Astrocyte of the spinal cord (primary cell): ENCODE results near the gene CUL1.

Experiments
- DNase-seq: peaks from one replicate; pipeline ENCODE4 v3.0.0; 2011; ENCODE audit warnings: low read depth, low spot score
- H3K4me3 ChIP-seq: 2 replicates; pipeline ENCODE4 v1.5.1; 2011; ENCODE audit warnings: low read depth, mild to moderate bottlenecking, low read length, moderate library complexity
- in situ Hi-C: cut with HindIII; loops from 2 replicates; pipeline ENCODE4 v1.10.0; 2017; ENCODE audit warnings: low sequenced_read_pairs
- TF ChIP-seq, protein P1 (sequence below): IDR thresholded peaks from 2 replicates; pipeline ENCODE4 v1.5.1; 2012; ENCODE audit warnings: low read depth, mild to moderate bottlenecking, low read length, inconsistent platforms

CUL1 gene

DNA sequence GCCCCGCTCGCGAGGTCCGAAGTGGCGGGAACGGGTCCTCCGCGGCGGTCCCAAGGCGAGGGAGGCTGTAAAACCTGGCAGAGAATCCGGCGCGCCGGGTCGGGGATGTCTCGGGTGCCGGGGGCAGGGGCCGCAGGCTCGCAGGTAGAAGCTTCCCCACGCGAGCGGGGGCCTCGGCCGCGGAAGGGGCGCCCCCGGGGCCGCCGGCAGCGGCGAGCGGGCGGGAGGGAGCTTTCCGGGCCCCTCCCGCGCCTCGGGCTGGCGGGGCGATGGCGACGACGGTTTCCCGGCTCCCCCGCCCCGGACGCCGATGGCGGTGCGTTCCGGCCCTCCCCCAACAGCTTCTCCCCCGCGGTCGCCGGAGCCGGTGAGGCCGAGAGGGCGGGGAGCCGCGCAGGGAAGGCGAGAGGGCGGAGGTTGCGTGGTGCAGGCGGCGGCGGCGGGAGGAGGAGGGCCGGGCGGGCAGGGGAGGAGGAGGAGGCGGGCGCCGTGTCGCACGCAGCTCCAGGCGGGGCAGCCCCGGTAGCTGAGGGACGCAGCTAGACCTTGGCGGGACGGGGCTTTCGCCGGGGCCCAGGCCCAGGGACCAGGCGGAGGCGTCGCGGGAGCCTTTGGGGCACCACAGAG, at the start of gene CUL1:
CUL1 (plus strand) TSS at position 507 of the 627 bp plus-strand sequence. CDS start 31,220 bp downstream, outside the sequence.
- DNase-seq: peak; percentile 72
- in situ Hi-C loops: no loop called here
- peak within 1 kb of the TSS; percentile 73 for H3K4me3 ChIP-seq
- TF ChIP-seq, protein P1, sequence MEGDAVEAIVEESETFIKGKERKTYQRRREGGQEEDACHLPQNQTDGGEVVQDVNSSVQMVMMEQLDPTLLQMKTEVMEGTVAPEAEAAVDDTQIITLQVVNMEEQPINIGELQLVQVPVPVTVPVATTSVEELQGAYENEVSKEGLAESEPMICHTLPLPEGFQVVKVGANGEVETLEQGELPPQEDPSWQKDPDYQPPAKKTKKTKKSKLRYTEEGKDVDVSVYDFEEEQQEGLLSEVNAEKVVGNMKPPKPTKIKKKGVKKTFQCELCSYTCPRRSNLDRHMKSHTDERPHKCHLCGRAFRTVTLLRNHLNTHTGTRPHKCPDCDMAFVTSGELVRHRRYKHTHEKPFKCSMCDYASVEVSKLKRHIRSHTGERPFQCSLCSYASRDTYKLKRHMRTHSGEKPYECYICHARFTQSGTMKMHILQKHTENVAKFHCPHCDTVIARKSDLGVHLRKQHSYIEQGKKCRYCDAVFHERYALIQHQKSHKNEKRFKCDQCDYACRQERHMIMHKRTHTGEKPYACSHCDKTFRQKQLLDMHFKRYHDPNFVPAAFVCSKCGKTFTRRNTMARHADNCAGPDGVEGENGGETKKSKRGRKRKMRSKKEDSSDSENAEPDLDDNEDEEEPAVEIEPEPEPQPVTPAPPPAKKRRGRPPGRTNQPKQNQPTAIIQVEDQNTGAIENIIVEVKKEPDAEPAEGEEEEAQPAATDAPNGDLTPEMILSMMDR: no peak

DNA sequence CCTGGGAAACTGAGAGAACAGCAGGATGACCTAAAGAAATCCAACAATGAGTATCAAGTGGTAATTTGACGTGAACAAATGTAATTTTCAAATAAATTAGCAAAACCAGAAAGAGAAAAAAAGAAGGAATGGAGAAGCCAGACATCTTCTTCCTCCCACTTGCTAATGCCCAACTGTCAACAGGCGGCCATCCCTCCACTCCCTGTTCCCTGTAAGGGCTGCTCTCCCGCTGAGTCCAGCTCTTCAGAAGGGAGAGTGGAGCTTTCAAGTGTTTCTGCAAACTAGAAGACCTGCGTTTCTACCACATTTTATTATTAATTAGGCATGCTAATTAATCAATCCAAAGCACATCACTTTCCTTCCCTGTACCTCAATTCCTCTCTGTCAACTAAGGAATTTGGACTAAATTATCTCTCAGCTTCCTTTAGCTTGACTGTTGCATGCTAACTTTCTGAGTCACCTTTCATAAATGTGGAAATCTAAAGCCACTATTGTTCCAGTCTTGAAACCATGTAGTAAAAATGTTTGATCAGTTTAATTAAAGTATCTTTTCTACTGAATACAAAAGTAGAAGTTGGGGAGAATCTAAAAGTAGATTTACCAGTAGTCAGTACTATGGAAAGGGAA, 48.4 kb upstream of the CUL1 start:
- in situ Hi-C loops: no loop called here
- TF ChIP-seq, protein P1: no peak
- peak; percentile 59 for DNase-seq
- no peak overlapping the region for H3K4me3 ChIP-seq

DNA sequence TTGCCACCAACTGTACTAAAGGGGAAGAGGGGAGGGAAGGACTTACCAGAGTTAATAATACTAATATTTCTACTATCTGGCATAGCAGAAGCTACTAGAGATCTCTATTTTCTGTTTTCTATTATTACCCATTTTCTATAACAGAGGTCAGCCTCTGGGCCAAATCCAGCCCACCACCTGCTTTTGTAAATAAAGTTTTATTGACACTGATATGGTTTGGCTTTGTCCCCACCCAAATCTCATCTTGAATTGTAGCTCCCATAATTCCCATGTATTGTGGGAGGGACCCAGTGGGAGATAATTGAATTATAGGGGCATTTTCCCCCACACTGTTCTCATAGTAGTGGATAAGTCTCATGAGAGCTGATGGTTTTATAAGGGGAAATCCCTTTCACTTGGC, 45.9 kb upstream of the CUL1 start:
- no peak for DNase-seq
- H3K4me3 ChIP-seq: no peak overlapping the region
- TF ChIP-seq, protein P1: no peak
- in situ Hi-C loops: no loop called here

DNA sequence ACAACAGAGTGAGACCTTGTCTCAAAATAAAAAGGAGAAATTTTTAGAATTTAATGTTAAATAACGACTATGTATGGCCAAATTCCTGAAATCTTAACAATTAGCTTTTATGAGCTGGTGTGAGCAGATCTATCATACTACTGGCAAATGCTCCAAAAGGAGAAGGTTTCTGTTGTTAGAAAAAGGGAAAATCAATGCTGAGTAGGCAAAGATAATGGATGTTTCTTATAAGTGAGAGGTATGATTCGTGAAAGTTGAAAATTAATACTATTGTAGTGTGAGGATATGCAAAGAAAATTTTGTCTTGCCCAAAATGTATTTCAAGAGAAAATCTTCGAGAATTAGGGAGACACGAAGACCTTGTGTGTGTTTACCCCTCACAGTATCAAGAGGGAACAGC, 40.8 kb upstream of the CUL1 start:
- in situ Hi-C loops: no loop called here
- DNase-seq: no peak
- TF ChIP-seq, protein P1: no peak
- H3K4me3 ChIP-seq: no peak overlapping the region

DNA sequence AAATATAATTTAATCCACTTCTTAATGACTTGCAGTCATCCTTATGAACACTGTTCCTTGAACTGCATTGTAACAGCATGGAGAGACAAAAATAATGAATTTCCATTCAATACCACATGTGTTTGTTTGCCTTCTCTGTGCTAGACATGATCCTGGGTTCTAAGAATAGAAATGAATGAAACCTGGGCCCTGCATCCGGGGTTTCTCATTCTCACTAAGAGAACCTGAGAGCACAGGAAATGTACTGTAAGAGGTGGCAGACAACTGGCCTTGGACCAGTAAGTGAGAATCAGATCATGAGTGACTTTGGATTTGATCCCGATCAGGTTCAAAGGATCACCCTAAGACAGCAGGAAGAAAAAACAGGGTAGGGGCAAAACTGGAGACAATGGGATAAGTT, 37.2 kb upstream of the CUL1 start:
- no peak overlapping the region for H3K4me3 ChIP-seq
- in situ Hi-C loops: no loop called here
- DNase-seq: no peak
- TF ChIP-seq, protein P1: no peak

DNA sequence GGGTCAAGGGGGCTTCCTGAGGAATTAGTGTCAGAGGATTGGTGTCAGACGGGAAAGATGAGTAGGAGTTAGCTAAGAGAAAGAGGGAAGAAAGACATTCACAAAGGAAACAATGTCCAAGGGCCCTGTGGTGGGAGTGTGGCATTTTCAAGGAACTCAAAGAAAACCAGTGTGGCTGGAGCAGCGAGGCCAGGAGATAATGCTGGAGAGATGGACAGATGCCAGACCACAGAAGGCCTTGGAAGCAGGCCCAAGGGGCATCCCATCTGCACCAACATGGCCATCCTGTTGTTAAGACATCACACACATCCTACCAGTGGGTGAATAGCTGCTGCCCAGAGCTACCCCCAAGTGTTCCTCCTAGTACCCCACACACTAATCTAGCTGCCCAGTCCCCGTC, 36.1 kb upstream of the CUL1 start:
- DNase-seq: no peak
- in situ Hi-C loops: no loop called here
- TF ChIP-seq, protein P1: no peak

More for the DNA sequence above, 36.1 kb upstream of the CUL1 start:
- H3K4me3 ChIP-seq: no peak overlapping the region
